Liver (tissue), 9 donors: Measurements from ENCODE around the gene WWC2. TPM values are rescaled to one million over a fixed set of nuclear protein-coding genes. Genes with fewer than 3 reads are reported as not detected.
A peak's percentile ranks its signal among the peaks of the same experiment; 100 is the strongest.

Source experiments
- DNase-seq: peaks from one replicate; pipeline ENCODE4 v3.0.0-alpha.2; 2017; ENCODE audit warnings: low spot score
- H3K27ac ChIP-seq, 2 donors: one replicate each; pipeline ENCODE4 v1.7.0; 2013; ENCODE audit warnings: inconsistent platforms in 2 of 2, low read length in 2 of 2, control low read depth in 1 of 2, low read depth in 1 of 2, mild to moderate bottlenecking in 1 of 2
- H3K27me3 ChIP-seq, 4 donors: one replicate each; pipeline versions ENCODE4 v1.6.1 to v1.7.0; 2013; ENCODE audit warnings: low read length in 3 of 4, inconsistent platforms in 1 of 4, mild to moderate bottlenecking in 1 of 4, moderate library complexity in 1 of 4; ENCODE audit not compliant: control insufficient read depth in 4 of 4, insufficient read depth in 4 of 4
- H3K36me3 ChIP-seq, 4 donors: one replicate each; pipeline versions ENCODE4 v1.6.1 to v1.7.0; 2013; ENCODE audit warnings: low read length in 3 of 4, mild to moderate bottlenecking in 3 of 4, low read depth in 1 of 4, moderate library complexity in 1 of 4; ENCODE audit not compliant: control insufficient read depth in 4 of 4, insufficient read depth in 3 of 4
- H3K4me1 ChIP-seq, 4 donors: one replicate each; pipeline versions ENCODE4 v1.6.1 to v1.7.0; 2013; ENCODE audit warnings: low read length in 3 of 4, mild to moderate bottlenecking in 3 of 4, moderate library complexity in 1 of 4; ENCODE audit not compliant: control insufficient read depth in 4 of 4, insufficient read depth in 4 of 4
- H3K4me3 ChIP-seq, 3 donors: one replicate each; pipeline versions ENCODE4 v1.6.1 to v1.7.0; 2013; ENCODE audit warnings: low read length in 3 of 3, control low read depth in 1 of 3, low read depth in 1 of 3, mild to moderate bottlenecking in 1 of 3
- H3K9ac ChIP-seq, 2 donors: one replicate each; pipeline ENCODE4 v1.7.0; 2013; ENCODE audit warnings: low read length in 2 of 2, mild to moderate bottlenecking in 2 of 2, moderate library complexity in 2 of 2, control low read depth in 1 of 2, low read depth in 1 of 2
- H3K9me3 ChIP-seq, 4 donors: one replicate each; pipeline versions ENCODE4 v1.6.1 to v1.7.0; 2013; ENCODE audit warnings: low read length in 3 of 4; ENCODE audit not compliant: control insufficient read depth in 4 of 4
- ATF3 ChIP-seq: IDR thresholded peaks from 2 replicates; pipeline ENCODE4 v1.6.1; 2016; ENCODE audit warnings: antibody characterized with exemption
- EGR1 ChIP-seq, 2 donors: IDR thresholded peaks; 2 replicates each; pipeline ENCODE4 v1.6.1; 2016 to 2018; ENCODE audit warnings: antibody characterized with exemption in 2 of 2, low read depth in 2 of 2
- FOXA1 ChIP-seq: IDR thresholded peaks from 2 replicates; pipeline ENCODE4 v1.6.1; 2016; ENCODE audit warnings: antibody characterized with exemption
- FOXA2 ChIP-seq: IDR thresholded peaks from 2 replicates; pipeline ENCODE4 v1.6.1; 2016; ENCODE audit warnings: antibody characterized with exemption
- GABPA ChIP-seq, 2 donors: IDR thresholded peaks in 1 of 2; conservative IDR thresholded peaks in 1 of 2; 2 replicates each; pipeline ENCODE4 v1.6.1; 2016; ENCODE audit warnings: antibody characterized with exemption in 2 of 2, mild to moderate bottlenecking in 1 of 2, moderate library complexity in 1 of 2
- HNF4A ChIP-seq, 2 donors: conservative IDR thresholded peaks; 2 replicates each; pipeline ENCODE4 v1.6.1; 2016; ENCODE audit warnings: antibody characterized with exemption in 2 of 2, mild to moderate bottlenecking in 2 of 2
- HNF4G ChIP-seq: IDR thresholded peaks from 2 replicates; pipeline ENCODE4 v1.6.1; 2016; ENCODE audit warnings: antibody characterized with exemption
- JUND ChIP-seq, 2 donors: IDR thresholded peaks; 2 replicates each; pipeline ENCODE4 v1.6.1; 2016; ENCODE audit warnings: antibody characterized with exemption in 2 of 2
- MAX ChIP-seq: IDR thresholded peaks from 2 replicates; pipeline ENCODE4 v1.6.1; 2016; ENCODE audit warnings: antibody characterized with exemption
- NR2F2 ChIP-seq: IDR thresholded peaks from 2 replicates; pipeline ENCODE4 v1.6.1; 2016; ENCODE audit warnings: antibody characterized with exemption
- RAD21 ChIP-seq, 2 donors: IDR thresholded peaks; 2 replicates each; pipeline ENCODE4 v1.6.1; 2016; ENCODE audit warnings: antibody characterized with exemption in 2 of 2, mild to moderate bottlenecking in 2 of 2
- RXRA ChIP-seq, 2 donors: IDR thresholded peaks; 2 replicates each; pipeline ENCODE4 v1.6.1; 2017 to 2018; ENCODE audit warnings: antibody characterized with exemption in 2 of 2, mild to moderate bottlenecking in 1 of 2
- SP1 ChIP-seq: IDR thresholded peaks from 2 replicates; pipeline ENCODE4 v1.6.1; 2018; ENCODE audit warnings: antibody characterized with exemption, mild to moderate bottlenecking
- TAF1 ChIP-seq: conservative IDR thresholded peaks from 2 replicates; pipeline ENCODE4 v1.6.1; 2016; ENCODE audit warnings: antibody characterized with exemption, mild to moderate bottlenecking
- YY1 ChIP-seq: IDR thresholded peaks from 2 replicates; pipeline ENCODE4 v1.6.1; 2016; ENCODE audit warnings: antibody characterized with exemption, mild to moderate bottlenecking
- ZBTB33 ChIP-seq: IDR thresholded peaks from 2 replicates; pipeline ENCODE4 v1.6.1; 2016; ENCODE audit warnings: antibody characterized with exemption
- WGBS: extraction: QIAGEN DNeasy Blood & Tissue Kit; methylation state at CpG from one replicate; pipeline ENCODE4 v1.1.7; 2013; 5-methylcytosine and 5-hydroxymethylcytosine counted together
- polyA plus RNA-seq, 2 donors: library from polyadenylated mRNA; stranded (reverse) in 1 of 2; unstranded in 1 of 2; fragments of 200-250 nt in 1 of 2; fragments of >200 nt in 1 of 2; fragmentation: Nextera tagmentation in 1 of 2; extraction: Ambion mirVana in 1 of 2; gene quantifications; one replicate each; pipeline versions ENCODE4 v1.2.1 to v1.2.3, GENCODE V29; 2013 to 2015
- total RNA-seq, 2 donors: library from RNA; depleted of rRNA; stranded (reverse); fragments of >200 nt; gene quantifications; one replicate each; pipeline ENCODE4 v1.2.3, GENCODE V29; 2014
- TF ChIP-seq, protein P1 (sequence below): fragments of 150-350 bp; IDR thresholded peaks from 2 replicates; pipeline ENCODE4 v1.5.1; 2017; ENCODE audit warnings: improper control_type of control experiment, low read depth, low read length; ENCODE audit not compliant: missing input control
- TF ChIP-seq, protein P2 (sequence below): IDR thresholded peaks from 2 replicates; pipeline ENCODE4 v1.6.1; 2016; ENCODE audit warnings: antibody characterized with exemption, mild to moderate bottlenecking
- donor health status: healthy.
- donor health status: healthy.
- donor health status: healthy.
- donor health status: healthy.
- donor health status: healthy.

WWC2 gene
- total and polyA plus RNA-seq, 4 donors, result 8.6 to 60.1 (median 13.3) TPM

DNA sequence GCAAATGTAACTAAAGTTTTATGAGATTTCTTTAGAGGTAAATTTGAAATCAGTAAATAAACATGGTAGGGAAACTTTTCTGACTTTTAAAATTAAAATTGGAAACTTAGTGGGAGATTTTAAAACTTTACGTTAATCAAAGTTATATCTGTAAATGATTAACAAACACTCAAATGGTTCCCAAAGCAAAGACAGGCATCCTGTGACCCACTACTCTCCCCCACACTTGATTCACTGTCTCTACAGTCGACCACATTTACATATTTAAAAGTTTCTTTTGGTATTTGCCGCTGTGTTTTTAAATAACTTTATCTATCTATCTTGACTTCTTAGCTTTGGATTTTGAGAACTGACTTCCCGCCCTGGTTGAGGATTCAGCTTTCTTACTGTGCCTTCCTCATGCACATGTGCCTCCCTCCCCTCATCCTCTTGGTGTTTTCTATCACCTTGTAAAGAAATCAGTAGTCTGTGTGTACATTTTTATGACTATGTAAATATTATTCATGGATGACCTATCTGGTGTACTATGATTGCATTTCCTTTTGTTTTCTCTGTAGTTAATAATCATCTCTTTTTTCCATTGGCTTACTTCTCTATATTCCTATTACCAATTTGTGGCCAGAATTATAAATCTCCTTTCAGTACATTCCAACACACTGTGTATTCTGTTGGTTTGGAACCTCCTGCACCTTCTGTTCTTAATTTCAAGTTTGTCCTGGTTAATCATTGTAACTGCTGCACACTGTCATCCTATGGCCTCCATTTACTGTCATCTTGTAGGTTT lies 72.6 kb downstream of the WWC2 start:
- no peak for DNase-seq
- TF ChIP-seq EGR1 (IDR thresholded peaks at IDR 0.05; ENCODE audit: low read depth in 2 of 2), result peak in 1 of 2 donors; percentile 59
- no peak for TF ChIP-seq GABPA (IDR thresholded peaks at IDR 0.05 in 1 of 2, conservative IDR thresholded peaks at IDR 0.05 in 1 of 2)
- peak; percentile 61 for TF ChIP-seq YY1
- TF ChIP-seq RAD21 (IDR thresholded peaks at IDR 0.05), result no peak
- TF ChIP-seq TAF1, result no peak
- TF ChIP-seq JUND (IDR thresholded peaks at IDR 0.05), result peak; percentile 46 to 47
- peak; percentile 51 for TF ChIP-seq FOXA1
- TF ChIP-seq HNF4A (conservative IDR thresholded peaks at IDR 0.05), result peak; percentile 54 to 55
- no peak for TF ChIP-seq HNF4G
- no peak for TF ChIP-seq NR2F2
- TF ChIP-seq ATF3, result peak; percentile 15
- peak; percentile 85 for TF ChIP-seq FOXA2
- no peak for TF ChIP-seq ZBTB33
- peak; percentile 67 for TF ChIP-seq SP1
- peak; percentile 32 for TF ChIP-seq MAX
- TF ChIP-seq RXRA (IDR thresholded peaks at IDR 0.05), result peak; percentile 34 to 54
- Histone ChIP-seq H3K9me3 (no peaks in the 10 kb centered on the region), H3K36me3 (no peaks in the 10 kb centered on the region), H3K4me3 (no peak overlapping the region), H3K27ac (peak overlapping the region; percentile 8 to 68), H3K27me3 (no peaks in the 10 kb centered on the region), H3K4me1 (peaks cover 7 to 26% (median 18%) of the 10 kb centered on the region in 4 donors), H3K9ac (no peak overlapping the region)
- WGBS, result 23% methylated on average over 4 of the region's 4 CpGs

DNA sequence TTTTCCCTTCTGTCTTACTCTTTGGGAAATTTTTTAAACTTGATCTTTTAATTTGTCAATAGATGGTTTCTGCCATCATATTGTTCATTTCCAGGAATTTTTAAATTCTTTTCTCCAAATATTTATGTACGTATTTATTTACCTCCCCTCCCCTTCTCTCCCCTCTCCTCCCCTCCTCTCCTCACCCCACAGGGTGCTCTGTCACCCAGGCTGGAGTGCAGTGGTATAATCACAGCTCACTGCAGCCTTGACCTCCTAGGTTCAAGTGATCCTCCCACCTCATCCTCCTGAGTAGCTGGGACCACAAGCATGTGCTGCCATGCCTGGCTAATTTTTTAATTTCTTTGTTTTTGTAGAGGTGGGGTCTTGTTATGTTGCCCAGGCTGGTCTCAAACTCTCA lies 73.8 kb downstream of the WWC2 start:
- Histone ChIP-seq H3K9me3 (no peaks in the 10 kb centered on the region), H3K9ac (no peak overlapping the region), H3K4me1 (peaks cover 7 to 26% (median 18%) of the 10 kb centered on the region in 4 donors), H3K36me3 (no peaks in the 10 kb centered on the region), H3K4me3 (no peak overlapping the region), H3K27me3 (no peaks in the 10 kb centered on the region), H3K27ac (no peak overlapping the region)
- WGBS, result 78% methylated on average over 1 of the region's 1 CpG
- TF ChIP-seq FOXA2 (no peak), HNF4G (no peak), FOXA1 (no peak), NR2F2 (no peak), TAF1 (no peak), EGR1 (IDR thresholded peaks at IDR 0.05; ENCODE audit: low read depth in 2 of 2) (no peak), RAD21 (IDR thresholded peaks at IDR 0.05) (no peak), YY1 (no peak), ZBTB33 (no peak), SP1 (no peak), MAX (no peak), JUND (IDR thresholded peaks at IDR 0.05) (no peak), HNF4A (conservative IDR thresholded peaks at IDR 0.05) (no peak)
- TF ChIP-seq, protein P1, sequence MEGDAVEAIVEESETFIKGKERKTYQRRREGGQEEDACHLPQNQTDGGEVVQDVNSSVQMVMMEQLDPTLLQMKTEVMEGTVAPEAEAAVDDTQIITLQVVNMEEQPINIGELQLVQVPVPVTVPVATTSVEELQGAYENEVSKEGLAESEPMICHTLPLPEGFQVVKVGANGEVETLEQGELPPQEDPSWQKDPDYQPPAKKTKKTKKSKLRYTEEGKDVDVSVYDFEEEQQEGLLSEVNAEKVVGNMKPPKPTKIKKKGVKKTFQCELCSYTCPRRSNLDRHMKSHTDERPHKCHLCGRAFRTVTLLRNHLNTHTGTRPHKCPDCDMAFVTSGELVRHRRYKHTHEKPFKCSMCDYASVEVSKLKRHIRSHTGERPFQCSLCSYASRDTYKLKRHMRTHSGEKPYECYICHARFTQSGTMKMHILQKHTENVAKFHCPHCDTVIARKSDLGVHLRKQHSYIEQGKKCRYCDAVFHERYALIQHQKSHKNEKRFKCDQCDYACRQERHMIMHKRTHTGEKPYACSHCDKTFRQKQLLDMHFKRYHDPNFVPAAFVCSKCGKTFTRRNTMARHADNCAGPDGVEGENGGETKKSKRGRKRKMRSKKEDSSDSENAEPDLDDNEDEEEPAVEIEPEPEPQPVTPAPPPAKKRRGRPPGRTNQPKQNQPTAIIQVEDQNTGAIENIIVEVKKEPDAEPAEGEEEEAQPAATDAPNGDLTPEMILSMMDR, result no peak
- TF ChIP-seq, protein P2, sequence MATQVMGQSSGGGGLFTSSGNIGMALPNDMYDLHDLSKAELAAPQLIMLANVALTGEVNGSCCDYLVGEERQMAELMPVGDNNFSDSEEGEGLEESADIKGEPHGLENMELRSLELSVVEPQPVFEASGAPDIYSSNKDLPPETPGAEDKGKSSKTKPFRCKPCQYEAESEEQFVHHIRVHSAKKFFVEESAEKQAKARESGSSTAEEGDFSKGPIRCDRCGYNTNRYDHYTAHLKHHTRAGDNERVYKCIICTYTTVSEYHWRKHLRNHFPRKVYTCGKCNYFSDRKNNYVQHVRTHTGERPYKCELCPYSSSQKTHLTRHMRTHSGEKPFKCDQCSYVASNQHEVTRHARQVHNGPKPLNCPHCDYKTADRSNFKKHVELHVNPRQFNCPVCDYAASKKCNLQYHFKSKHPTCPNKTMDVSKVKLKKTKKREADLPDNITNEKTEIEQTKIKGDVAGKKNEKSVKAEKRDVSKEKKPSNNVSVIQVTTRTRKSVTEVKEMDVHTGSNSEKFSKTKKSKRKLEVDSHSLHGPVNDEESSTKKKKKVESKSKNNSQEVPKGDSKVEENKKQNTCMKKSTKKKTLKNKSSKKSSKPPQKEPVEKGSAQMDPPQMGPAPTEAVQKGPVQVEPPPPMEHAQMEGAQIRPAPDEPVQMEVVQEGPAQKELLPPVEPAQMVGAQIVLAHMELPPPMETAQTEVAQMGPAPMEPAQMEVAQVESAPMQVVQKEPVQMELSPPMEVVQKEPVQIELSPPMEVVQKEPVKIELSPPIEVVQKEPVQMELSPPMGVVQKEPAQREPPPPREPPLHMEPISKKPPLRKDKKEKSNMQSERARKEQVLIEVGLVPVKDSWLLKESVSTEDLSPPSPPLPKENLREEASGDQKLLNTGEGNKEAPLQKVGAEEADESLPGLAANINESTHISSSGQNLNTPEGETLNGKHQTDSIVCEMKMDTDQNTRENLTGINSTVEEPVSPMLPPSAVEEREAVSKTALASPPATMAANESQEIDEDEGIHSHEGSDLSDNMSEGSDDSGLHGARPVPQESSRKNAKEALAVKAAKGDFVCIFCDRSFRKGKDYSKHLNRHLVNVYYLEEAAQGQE, result no peak
- DNase-seq, result no peak
